Measurements from ENCODE around the gene SMCO2.

GRCh38 chr12:27547592-27547991, 101.1 kb downstream of the SMCO2 start:
- TF ChIP-seq CTCF (IDR thresholded peaks at IDR 0.05; ENCODE audit: low read length) (no peak), EZH2 (optimal IDR thresholded peaks at IDR 0.05; ENCODE audit: low read depth, low read length) (no peak), EZH2phosphoT487 (IDR thresholded peaks at IDR 0.05; ENCODE audit: low read length) (no peak)

All from MM.1S (cell line).